NCI-H748 (cell line): ENCODE results near the gene COA8.

Experiments
- DNase-seq: peaks from one replicate; lab custom pipeline; 2025; ENCODE audit not compliant: unreplicated experiment; lab: John Stamatoyannopoulos, UW

Gene COA8

GRCh38 chr14:103562429-103563225, at the start of gene COA8, which contains the start of gene BAG5:
TSS of gene COA8 (plus strand) at chr14:103562960. CDS start at chr14:103563002, 42 bp downstream.
TSS of gene BAG5 (minus strand) at chr14:103562657. CDS start at chr14:103561164, 1,493 bp downstream.
- DNase-seq = peak; percentile 97

- no peak for DNase-seq
Measured at GRCh38 chr14:103514596-103515421, 48.0 kb upstream of the COA8 start.

GRCh38 chr14:103516426-103517173, 46.2 kb upstream of the COA8 start:
- DNase-seq = no peak

GRCh38 chr14:103517174-103517566, 45.6 kb upstream of the COA8 start:
- no peak for DNase-seq

GRCh38 chr14:103517721-103518421, 44.9 kb upstream of the COA8 start:
- no peak for DNase-seq

GRCh38 chr14:103518422-103519042, 44.2 kb upstream of the COA8 start:
- DNase-seq = peak; percentile 64

- DNase-seq = no peak
Measured at GRCh38 chr14:103519043-103519836, 43.5 kb upstream of the COA8 start.

GRCh38 chr14:103519837-103520212, 42.9 kb upstream of the COA8 start:
- no peak for DNase-seq

GRCh38 chr14:103520269-103520656, 42.5 kb upstream of the COA8 start:
- DNase-seq = no peak

GRCh38 chr14:103520657-103521437, 41.9 kb upstream of the COA8 start:
- DNase-seq = peak; percentile 91

GRCh38 chr14:103521438-103521950, 41.3 kb upstream of the COA8 start:
- peak; percentile 71 for DNase-seq

- peak; percentile 76 for DNase-seq
Measured at GRCh38 chr14:103521951-103522563, 40.7 kb upstream of the COA8 start.

GRCh38 chr14:103522649-103523574, 39.8 kb upstream of the COA8 start, which contains the start of gene CKB:
TSS of gene CKB (minus strand) at chr14:103522830. CDS start at chr14:103522493, 337 bp downstream.
- peak; percentile 93 for DNase-seq

- DNase-seq = no peak
Measured at GRCh38 chr14:103523575-103523954, 39.2 kb upstream of the COA8 start.

- peak; percentile 25 for DNase-seq
Measured at GRCh38 chr14:103524002-103524935, 38.5 kb upstream of the COA8 start.
